Activated CD8-positive, alpha-beta memory T cell treated with anti-CD3 and anti-CD28 coated beads for 48 hours (primary cell): ENCODE measurements around the gene STK11.
"Not testable (repeated sequence)": the region's sequence is repeated elsewhere in the genome, so short reads cannot be mapped to it uniquely, and the experiment has no call there.

Experiments
- DNase-seq, 3 experiments: peaks; one replicate each; pipeline ENCODE4 v3.0.0-alpha.2; 2020; ENCODE audit warnings: low read depth in 2 of 3, low spot score in 2 of 3

STK11 gene

DNA sequence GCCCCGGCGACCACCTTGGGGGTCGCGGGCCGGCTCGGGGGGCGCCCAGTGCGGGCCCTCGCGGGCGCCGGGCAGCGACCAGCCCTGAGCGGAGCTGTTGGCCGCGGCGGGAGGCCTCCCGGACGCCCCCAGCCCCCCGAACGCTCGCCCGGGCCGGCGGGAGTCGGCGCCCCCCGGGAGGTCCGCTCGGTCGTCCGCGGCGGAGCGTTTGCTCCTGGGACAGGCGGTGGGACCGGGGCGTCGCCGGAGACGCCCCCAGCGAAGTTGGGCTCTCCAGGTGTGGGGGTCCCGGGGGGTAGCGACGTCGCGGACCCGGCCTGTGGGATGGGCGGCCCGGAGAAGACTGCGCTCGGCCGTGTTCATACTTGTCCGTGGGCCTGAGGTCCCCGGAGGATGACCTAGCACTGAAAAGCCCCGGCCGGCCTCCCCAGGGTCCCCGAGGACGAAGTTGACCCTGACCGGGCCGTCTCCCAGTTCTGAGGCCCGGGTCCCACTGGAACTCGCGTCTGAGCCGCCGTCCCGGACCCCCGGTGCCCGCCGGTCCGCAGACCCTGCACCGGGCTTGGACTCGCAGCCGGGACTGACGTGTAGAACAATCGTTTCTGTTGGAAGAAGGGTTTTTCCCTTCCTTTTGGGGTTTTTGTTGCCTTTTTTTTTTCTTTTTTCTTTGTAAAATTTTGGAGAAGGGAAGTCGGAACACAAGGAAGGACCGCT is 729 bp downstream of the STK11 start:
- DNase-seq = no peak

- no peak for DNase-seq
Observed at GRCh38 chr19:1206864-1207450, 1.4 kb downstream of the STK11 start.

GRCh38 chr19:1208830-1209229 is 3.3 kb downstream of the STK11 start:
- not testable (repeated sequence) for DNase-seq

DNA sequence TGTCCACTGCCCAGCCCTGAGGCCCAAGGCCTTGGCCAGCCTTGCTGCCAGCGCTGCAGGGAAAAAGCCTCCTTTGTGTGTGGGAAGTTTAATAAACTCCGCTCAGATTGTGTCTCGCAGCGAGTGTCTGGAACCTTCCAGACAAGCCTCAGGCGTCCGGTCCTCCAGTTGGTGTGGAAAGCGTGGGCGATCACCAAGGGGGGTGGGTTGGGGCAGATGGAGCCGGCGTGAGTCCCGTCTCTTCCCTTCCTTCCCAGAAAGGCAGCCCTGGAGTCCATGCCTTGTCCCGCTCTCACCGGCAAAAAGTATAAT is 4.6 kb downstream of the STK11 start:
- no peak for DNase-seq

GRCh38 chr19:1211494-1212234 is 6.1 kb downstream of the STK11 start:
- no peak for DNase-seq

DNA sequence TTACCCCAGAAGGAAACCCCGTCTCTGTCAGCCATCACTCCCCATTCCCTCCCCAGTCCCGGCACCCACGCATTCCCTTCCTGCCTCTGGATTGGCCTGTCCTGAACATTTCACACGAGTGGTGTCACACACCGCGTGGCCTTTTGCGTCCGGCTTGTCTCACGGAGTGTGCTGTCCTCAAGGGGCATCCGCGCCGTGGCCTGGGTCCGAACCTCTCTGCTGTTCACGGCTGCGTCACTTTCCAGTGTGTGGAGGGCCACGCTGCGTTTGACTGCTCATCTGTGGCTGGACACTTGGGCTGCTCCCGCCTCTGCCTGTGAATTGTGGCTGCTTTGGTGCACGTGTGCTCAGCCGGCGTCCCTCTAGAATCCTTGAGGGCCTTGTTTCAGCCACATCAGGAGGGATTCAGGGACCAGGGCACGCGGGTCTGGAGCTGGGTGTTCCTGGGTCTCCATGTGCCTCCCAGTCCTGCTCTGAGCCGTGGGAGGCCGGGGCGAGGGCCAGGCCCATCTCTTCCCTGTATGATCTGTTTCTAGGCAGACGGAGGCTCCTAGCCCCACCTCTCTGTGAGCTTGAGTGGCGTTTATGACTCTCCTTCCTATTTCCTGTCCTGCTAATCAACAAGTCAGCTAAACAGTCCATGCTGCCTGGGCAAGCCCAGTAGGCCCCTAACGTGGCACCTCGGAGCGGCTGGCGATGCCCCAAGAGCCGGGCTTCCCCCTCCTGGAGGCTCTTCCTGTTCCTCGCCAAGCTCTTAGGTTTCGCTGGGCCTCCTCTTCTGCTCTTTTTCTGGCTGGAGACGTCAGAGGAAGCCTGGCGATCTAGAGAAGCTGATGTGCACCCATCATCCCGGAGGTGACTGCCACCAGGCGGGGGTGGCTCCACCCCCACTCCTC is 8.1 kb downstream of the STK11 start:
- DNase-seq = no peak

DNA sequence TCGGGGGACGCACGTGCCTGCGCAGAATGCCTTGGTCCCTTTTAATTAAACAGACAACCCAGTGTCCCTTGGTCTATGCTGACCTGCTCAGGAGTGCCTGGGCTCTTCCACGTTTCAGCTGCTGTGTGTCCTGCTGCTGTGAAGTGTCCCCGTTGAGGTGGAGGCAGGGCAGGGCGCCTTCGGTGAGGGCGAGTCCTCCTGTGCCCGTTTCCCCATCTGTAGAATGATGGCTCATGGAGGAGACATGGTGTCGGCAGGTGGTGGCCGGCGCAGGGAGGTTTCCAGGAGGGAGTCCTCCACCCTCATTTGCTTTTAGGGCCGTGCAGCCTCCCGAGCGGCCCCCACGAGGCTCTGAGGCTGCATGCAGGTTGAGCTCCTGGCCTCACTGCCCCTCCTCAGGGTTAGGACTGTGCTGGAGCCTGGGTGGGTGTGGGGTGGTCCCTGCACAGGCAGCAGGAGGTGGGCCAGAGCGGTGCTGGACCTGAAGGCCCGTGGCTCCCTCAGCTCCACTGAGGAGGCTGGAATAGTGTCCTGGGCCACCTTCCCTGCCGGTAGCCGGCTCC is 8.8 kb downstream of the STK11 start:
- no peak for DNase-seq

- DNase-seq = no peak
Observed at GRCh38 chr19:1214862-1215731, 9.5 kb downstream of the STK11 start.

DNA sequence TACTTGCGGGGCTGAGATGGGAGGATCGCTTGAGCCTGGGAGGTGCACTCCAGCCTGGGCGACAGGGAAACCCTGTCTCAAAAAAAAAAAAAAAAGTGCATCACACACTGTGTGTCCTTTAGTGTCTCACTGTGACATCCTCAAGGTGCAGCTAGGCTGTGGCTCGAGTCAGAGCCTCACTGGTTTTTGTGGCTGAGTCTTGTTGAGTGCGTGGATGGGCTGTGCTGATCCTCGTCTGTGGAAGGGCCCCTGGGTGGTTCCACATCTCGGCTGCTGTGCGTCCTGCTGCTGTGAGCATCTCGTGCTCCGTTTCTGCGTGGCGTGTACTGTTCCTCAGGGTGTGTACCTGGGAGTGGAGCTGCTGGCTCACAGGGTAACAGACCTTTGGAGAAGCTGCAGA is 11.2 kb downstream of the STK11 start:
- no peak for DNase-seq

- no peak for DNase-seq
Observed at GRCh38 chr19:1217366-1217765, 11.8 kb downstream of the STK11 start.

DNA sequence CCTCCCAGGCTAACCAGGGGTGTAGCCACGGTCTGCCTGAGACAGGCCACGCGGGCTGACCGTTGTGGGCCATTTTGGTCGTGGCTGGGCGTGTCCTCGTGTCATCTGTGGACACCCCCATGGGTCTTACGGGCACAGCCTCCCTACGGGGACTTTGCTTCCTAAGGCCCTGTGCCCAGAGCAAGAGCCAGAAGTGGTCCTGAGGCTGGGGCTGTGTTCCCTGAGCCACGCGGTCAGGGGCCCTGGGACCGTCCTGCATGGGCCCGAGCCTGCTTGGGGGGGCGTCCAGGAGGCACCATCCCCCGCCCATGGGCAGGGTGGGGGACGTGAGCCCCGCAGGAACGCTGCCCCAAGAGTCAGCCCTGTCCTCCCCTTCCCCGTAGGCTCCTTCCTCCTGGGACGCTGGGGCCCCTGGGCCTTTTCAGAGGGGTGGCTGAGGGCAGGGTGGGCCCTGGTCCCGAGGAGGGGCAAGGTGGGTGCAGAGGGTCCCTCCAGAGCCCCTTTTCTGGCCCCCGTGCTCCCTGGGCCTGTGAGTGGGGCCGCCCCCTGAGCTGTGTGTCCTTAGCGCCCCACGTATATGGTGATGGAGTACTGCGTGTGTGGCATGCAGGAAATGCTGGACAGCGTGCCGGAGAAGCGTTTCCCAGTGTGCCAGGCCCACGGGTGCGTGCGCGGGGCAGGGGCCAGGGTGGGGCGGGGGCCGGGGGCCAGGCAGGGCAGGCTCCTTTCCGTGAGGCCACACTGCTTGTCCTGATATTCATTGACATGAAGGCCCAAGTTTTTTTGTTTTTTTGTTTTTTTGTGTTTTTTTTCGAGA is 13.4 kb downstream of the STK11 start:
- DNase-seq = no peak

GRCh38 chr19:1219786-1220476 is 14.4 kb downstream of the STK11 start:
- DNase-seq = no peak

DNA sequence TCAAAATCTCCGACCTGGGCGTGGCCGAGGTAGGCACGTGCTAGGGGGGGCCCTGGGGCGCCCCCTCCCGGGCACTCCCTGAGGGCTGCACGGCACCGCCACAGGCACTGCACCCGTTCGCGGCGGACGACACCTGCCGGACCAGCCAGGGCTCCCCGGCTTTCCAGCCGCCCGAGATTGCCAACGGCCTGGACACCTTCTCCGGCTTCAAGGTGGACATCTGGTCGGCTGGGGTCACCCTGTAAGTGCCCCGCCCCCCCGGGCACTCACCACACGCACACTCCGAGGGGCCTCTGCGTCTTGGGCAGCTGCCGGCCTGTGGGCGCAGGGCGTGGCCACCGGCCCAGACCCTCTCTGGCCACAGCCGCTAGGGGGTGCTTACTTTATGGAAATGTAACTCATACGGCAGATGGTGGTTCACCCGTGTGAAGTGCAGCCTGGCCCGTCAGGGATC is 14.9 kb downstream of the STK11 start:
- DNase-seq = no peak

DNA sequence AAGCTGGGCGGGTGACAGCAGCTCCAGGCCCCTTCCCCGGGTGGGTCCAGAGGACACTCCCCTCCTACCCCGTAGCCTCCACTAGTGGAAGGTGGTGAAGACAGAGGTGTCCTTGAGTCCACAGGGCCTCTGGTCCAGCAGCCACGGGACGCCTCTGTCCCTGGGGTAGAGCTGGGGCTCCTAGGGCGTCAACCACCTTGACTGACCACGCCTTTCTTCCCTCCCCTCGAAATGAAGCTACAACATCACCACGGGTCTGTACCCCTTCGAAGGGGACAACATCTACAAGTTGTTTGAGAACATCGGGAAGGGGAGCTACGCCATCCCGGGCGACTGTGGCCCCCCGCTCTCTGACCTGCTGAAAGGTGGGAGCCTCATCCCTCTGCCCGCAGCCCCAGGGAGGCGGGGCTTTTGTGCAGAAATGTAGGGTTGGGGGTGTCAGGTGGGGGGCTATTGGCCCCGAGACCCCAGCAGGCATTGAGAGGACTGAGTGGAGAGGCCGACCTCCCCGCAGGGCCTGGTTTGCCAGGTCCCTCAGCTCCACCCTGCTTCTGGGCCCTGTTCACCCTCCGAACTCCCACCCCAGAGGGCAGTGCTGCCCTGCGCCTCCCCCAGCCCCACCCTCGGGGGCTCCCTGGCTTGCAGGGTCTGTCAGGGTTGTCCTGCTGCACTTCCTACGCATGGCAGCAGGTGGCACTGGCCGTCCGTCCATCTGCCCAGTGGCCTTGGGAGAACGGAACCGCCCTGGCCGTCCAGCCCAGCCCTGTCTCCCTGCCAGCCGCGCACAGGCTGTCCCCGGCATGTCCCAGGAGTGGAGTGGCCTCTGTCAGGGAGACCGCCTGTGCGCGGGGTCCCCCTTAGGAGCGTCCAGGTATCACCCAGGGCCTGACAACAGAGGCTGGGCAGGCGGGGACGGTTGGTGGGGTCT is 15.7 kb downstream of the STK11 start:
- no peak for DNase-seq

DNA sequence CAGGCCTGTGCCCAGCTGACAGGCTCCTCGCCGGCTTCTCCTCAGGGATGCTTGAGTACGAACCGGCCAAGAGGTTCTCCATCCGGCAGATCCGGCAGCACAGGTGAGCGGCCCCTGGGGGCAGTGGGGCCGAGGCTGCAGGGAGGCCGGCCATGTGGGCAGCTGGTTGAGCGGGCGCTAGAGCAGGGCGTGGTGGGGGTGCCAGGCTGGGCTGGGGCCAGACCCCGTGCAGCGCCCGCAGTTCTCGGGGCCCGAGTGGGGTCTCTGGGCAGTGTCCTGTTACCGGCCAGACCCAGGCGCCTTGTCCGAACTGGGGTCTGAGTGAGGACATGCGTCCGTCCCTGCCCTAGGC is 16.3 kb downstream of the STK11 start:
- DNase-seq = no peak

DNA sequence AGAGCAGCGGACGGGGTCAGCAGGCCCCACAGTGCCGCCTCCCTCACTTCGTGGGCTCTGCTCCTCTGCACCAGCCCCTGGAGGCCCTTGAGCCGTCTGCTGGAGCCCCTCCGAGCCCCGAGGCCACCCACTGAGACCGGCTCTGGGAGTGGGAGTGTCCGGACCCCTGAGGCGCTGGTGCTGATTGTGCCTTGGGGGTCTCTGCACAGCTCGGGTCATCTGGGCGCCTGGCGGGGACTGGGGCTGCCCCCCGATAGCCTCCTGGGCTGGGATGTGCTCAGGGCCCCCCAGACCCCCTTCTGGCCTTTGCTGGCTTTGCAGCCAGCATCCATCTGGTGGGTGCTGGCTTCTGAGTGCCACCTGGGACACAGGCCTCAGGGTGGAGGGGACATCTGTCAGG is 16.8 kb downstream of the STK11 start:
- DNase-seq = no peak

- DNase-seq = no peak
Observed at GRCh38 chr19:1223018-1223855, 17.7 kb downstream of the STK11 start.
